ENCODE measurements around the gene CENPO.
"Not testable (repeated sequence)": the region's sequence is repeated elsewhere in the genome, so short reads cannot be mapped to it uniquely, and the experiment has no call there.

Gene CENPO

GRCh38 chr2:24832073-24832461, 38.8 kb downstream of the CENPO start:
- Histone ChIP-seq H3K27ac (ENCODE audit: low read depth, low read length) (no peak overlapping the region), H3K27me3 (ENCODE audit: insufficient read depth, low read length) (no peaks in the 10 kb centered on the region), H3K4me3 (ENCODE audit: low read depth, low read length) (no peak overlapping the region), H2AFZ (ENCODE audit: low read length, unreplicated experiment) (no peak overlapping the region), H3K36me3 (ENCODE audit: insufficient read depth, low read length) (no peaks in the 10 kb centered on the region), H3K4me1 (ENCODE audit: control insufficient read depth, insufficient read depth, low read length, unreplicated experiment) (peaks cover 4% of the 10 kb centered on the region), H3K79me2 (ENCODE audit: control insufficient read depth, insufficient read depth, low read length, unreplicated experiment) (no peaks in the 10 kb centered on the region)

- Histone ChIP-seq H3K27me3 (ENCODE audit: insufficient read depth, low read length) (no peaks in the 10 kb centered on the region), H3K36me3 (ENCODE audit: insufficient read depth, low read length) (no peaks in the 10 kb centered on the region)
Observed at GRCh38 chr2:24832521-24832920, 39.3 kb downstream of the CENPO start.

GRCh38 chr2:24832931-24833701, 39.9 kb downstream of the CENPO start:
- no peak overlapping the region for H3K4me3 ChIP-seq (ENCODE audit: low read depth, low read length)
- no peaks in the 10 kb centered on the region for H3K79me2 ChIP-seq (ENCODE audit: control insufficient read depth, insufficient read depth, low read length, unreplicated experiment)
- H3K27ac ChIP-seq (ENCODE audit: low read depth, low read length), result no peak overlapping the region
- H3K27me3 ChIP-seq (ENCODE audit: insufficient read depth, low read length), result no peaks in the 10 kb centered on the region
- no peaks in the 10 kb centered on the region for H3K36me3 ChIP-seq (ENCODE audit: insufficient read depth, low read length)
- H2AFZ ChIP-seq (ENCODE audit: low read length, unreplicated experiment), result no peak overlapping the region
- H3K4me1 ChIP-seq (ENCODE audit: control insufficient read depth, insufficient read depth, low read length, unreplicated experiment), result no peaks in the 10 kb centered on the region

More at GRCh38 chr2:24832521-24832920, 39.3 kb downstream of the CENPO start:
- Histone ChIP-seq H3K27ac (ENCODE audit: low read depth, low read length) (no peak overlapping the region), H3K4me1 (ENCODE audit: control insufficient read depth, insufficient read depth, low read length, unreplicated experiment) (no peaks in the 10 kb centered on the region), H3K79me2 (ENCODE audit: control insufficient read depth, insufficient read depth, low read length, unreplicated experiment) (no peaks in the 10 kb centered on the region), H3K4me3 (ENCODE audit: low read depth, low read length) (no peak overlapping the region), H2AFZ (ENCODE audit: low read length, unreplicated experiment) (no peak overlapping the region)

- H3K4me1 ChIP-seq (ENCODE audit: control insufficient read depth, insufficient read depth, low read length, unreplicated experiment), result no peaks in the 10 kb centered on the region
- H3K4me3 ChIP-seq (ENCODE audit: low read depth, low read length), result no peak overlapping the region
- no peak overlapping the region for H3K27ac ChIP-seq (ENCODE audit: low read depth, low read length)
- H3K27me3 ChIP-seq (ENCODE audit: insufficient read depth, low read length), result no peaks in the 10 kb centered on the region
- H3K36me3 ChIP-seq (ENCODE audit: insufficient read depth, low read length), result no peaks in the 10 kb centered on the region
- H3K79me2 ChIP-seq (ENCODE audit: control insufficient read depth, insufficient read depth, low read length, unreplicated experiment), result no peaks in the 10 kb centered on the region
- H2AFZ ChIP-seq (ENCODE audit: low read length, unreplicated experiment), result no peak overlapping the region
Observed at GRCh38 chr2:24833821-24834732, 40.9 kb downstream of the CENPO start.

GRCh38 chr2:24834733-24835395, 41.6 kb downstream of the CENPO start:
- Histone ChIP-seq H3K79me2 (ENCODE audit: control insufficient read depth, insufficient read depth, low read length, unreplicated experiment) (no peaks in the 10 kb centered on the region), H3K36me3 (ENCODE audit: insufficient read depth, low read length) (no peaks in the 10 kb centered on the region), H3K4me1 (ENCODE audit: control insufficient read depth, insufficient read depth, low read length, unreplicated experiment) (no peaks in the 10 kb centered on the region), H2AFZ (ENCODE audit: low read length, unreplicated experiment) (no peak overlapping the region), H3K4me3 (ENCODE audit: low read depth, low read length) (no peak overlapping the region), H3K27ac (ENCODE audit: low read depth, low read length) (no peak overlapping the region), H3K27me3 (ENCODE audit: insufficient read depth, low read length) (no peaks in the 10 kb centered on the region)

GRCh38 chr2:24835411-24835810, 42.2 kb downstream of the CENPO start:
- H3K36me3 ChIP-seq (ENCODE audit: insufficient read depth, low read length); H3K4me3 ChIP-seq (ENCODE audit: low read depth, low read length); H3K27me3 ChIP-seq (ENCODE audit: insufficient read depth, low read length); H3K27ac ChIP-seq (ENCODE audit: low read depth, low read length); H3K79me2 ChIP-seq (ENCODE audit: control insufficient read depth, insufficient read depth, low read length, unreplicated experiment); H2AFZ ChIP-seq (ENCODE audit: low read length, unreplicated experiment); H3K4me1 ChIP-seq (ENCODE audit: control insufficient read depth, insufficient read depth, low read length, unreplicated experiment): not testable (repeated sequence)

GRCh38 chr2:24836206-24836605, 43.0 kb downstream of the CENPO start:
- no peaks in the 10 kb centered on the region for H3K36me3 ChIP-seq (ENCODE audit: insufficient read depth, low read length)

GRCh38 chr2:24836706-24837105, 43.5 kb downstream of the CENPO start:
- H3K4me3 ChIP-seq (ENCODE audit: low read depth, low read length), result no peak overlapping the region
- no peaks in the 10 kb centered on the region for H3K4me1 ChIP-seq (ENCODE audit: control insufficient read depth, insufficient read depth, low read length, unreplicated experiment)
- H3K27ac ChIP-seq (ENCODE audit: low read depth, low read length), result no peak overlapping the region
- no peaks in the 10 kb centered on the region for H3K79me2 ChIP-seq (ENCODE audit: control insufficient read depth, insufficient read depth, low read length, unreplicated experiment)
- no peaks in the 10 kb centered on the region for H3K27me3 ChIP-seq (ENCODE audit: insufficient read depth, low read length)
- no peak overlapping the region for H2AFZ ChIP-seq (ENCODE audit: low read length, unreplicated experiment)
- H3K36me3 ChIP-seq (ENCODE audit: insufficient read depth, low read length), result no peaks in the 10 kb centered on the region

More at GRCh38 chr2:24836206-24836605, 43.0 kb downstream of the CENPO start:
- Histone ChIP-seq H3K27me3 (ENCODE audit: insufficient read depth, low read length) (no peaks in the 10 kb centered on the region), H3K4me1 (ENCODE audit: control insufficient read depth, insufficient read depth, low read length, unreplicated experiment) (no peaks in the 10 kb centered on the region), H3K79me2 (ENCODE audit: control insufficient read depth, insufficient read depth, low read length, unreplicated experiment) (no peaks in the 10 kb centered on the region), H2AFZ (ENCODE audit: low read length, unreplicated experiment) (no peak overlapping the region), H3K4me3 (ENCODE audit: low read depth, low read length) (no peak overlapping the region), H3K27ac (ENCODE audit: low read depth, low read length) (no peak overlapping the region)

GRCh38 chr2:24837996-24838513, 44.8 kb downstream of the CENPO start:
- no peak overlapping the region for H2AFZ ChIP-seq (ENCODE audit: low read length, unreplicated experiment)
- H3K79me2 ChIP-seq (ENCODE audit: control insufficient read depth, insufficient read depth, low read length, unreplicated experiment), result no peaks in the 10 kb centered on the region
- no peak overlapping the region for H3K4me3 ChIP-seq (ENCODE audit: low read depth, low read length)
- H3K27me3 ChIP-seq (ENCODE audit: insufficient read depth, low read length), result no peaks in the 10 kb centered on the region
- no peak overlapping the region for H3K27ac ChIP-seq (ENCODE audit: low read depth, low read length)
- H3K36me3 ChIP-seq (ENCODE audit: insufficient read depth, low read length), result no peaks in the 10 kb centered on the region
- H3K4me1 ChIP-seq (ENCODE audit: control insufficient read depth, insufficient read depth, low read length, unreplicated experiment), result no peaks in the 10 kb centered on the region

- H3K27ac ChIP-seq (ENCODE audit: low read depth, low read length), result no peak overlapping the region
- no peak overlapping the region for H3K4me3 ChIP-seq (ENCODE audit: low read depth, low read length)
- H3K4me1 ChIP-seq (ENCODE audit: control insufficient read depth, insufficient read depth, low read length, unreplicated experiment), result no peaks in the 10 kb centered on the region
- no peaks in the 10 kb centered on the region for H3K79me2 ChIP-seq (ENCODE audit: control insufficient read depth, insufficient read depth, low read length, unreplicated experiment)
- no peaks in the 10 kb centered on the region for H3K36me3 ChIP-seq (ENCODE audit: insufficient read depth, low read length)
- H3K27me3 ChIP-seq (ENCODE audit: insufficient read depth, low read length), result no peaks in the 10 kb centered on the region
- H2AFZ ChIP-seq (ENCODE audit: low read length, unreplicated experiment), result no peak overlapping the region
Observed at GRCh38 chr2:24838541-24838940, 45.3 kb downstream of the CENPO start.
